ENCODE data around the gene RANBP3. TPM values are rescaled to one million over a fixed set of nuclear protein-coding genes. Genes with fewer than 3 reads are reported as not detected.

The RANBP3 gene
- total and polyA plus RNA-seq, 4 donors, result 33.6 to 67.7 (median 54.9) TPM

GRCh38 chr19:6021878-6022569, 44.1 kb upstream of the RANBP3 start:
- peak overlapping the region in 1 of 2 donors; percentile 42 for H3K9ac ChIP-seq (ENCODE audit: insufficient read depth in 1 of 2, low read length in 2 of 2)

GRCh38 chr19:6020972-6021805, 43.2 kb upstream of the RANBP3 start:
- ATAC-seq (ENCODE audit: insufficient read depth, low FRiP score) (no peak), DNase-seq (peak in 2 of 3 donors; percentile 11 to 17)
- TF ChIP-seq CTCF (IDR thresholded peaks at IDR 0.05; ENCODE audit: control extremely low read depth, extremely low read depth), result no peak
- no peak overlapping the region for H3K4me3 ChIP-seq
- H3K4me1 ChIP-seq (ENCODE audit: control insufficient read depth in 5 of 5, insufficient read depth in 5 of 5, low read length in 5 of 5), result peaks cover 0 to 29% (median 7%) of the 10 kb centered on the region in 5 donors
- no peak overlapping the region for H3K9ac ChIP-seq (ENCODE audit: insufficient read depth in 1 of 2, low read length in 2 of 2)
- H3K9me3 ChIP-seq (ENCODE audit: control insufficient read depth in 4 of 4, insufficient read depth in 3 of 4, low read length in 3 of 4), result no peaks in the 10 kb centered on the region
- whole genome bisulfite sequencing, 2 donors, result 85 to 91% methylated on average over 22 of the region's 22 CpGs
- no peak overlapping the region for H3K27ac ChIP-seq (ENCODE audit: low read depth in 1 of 2, low read length in 1 of 2)
- peaks cover 0 to 10% (median 3%) of the 10 kb centered on the region in 4 donors for H3K36me3 ChIP-seq (ENCODE audit: control insufficient read depth in 4 of 4, insufficient read depth in 4 of 4, low read length in 4 of 4)
- H3K27me3 ChIP-seq (ENCODE audit: control insufficient read depth in 3 of 3, insufficient read depth in 3 of 3, low read length in 2 of 3), result no peaks in the 10 kb centered on the region

More at GRCh38 chr19:6021878-6022569, 44.1 kb upstream of the RANBP3 start:
- DNase-seq, result peak; percentile 85 to 90 (median 89)
- Histone ChIP-seq H3K4me1 (ENCODE audit: control insufficient read depth in 5 of 5, insufficient read depth in 5 of 5, low read length in 5 of 5) (peaks cover 0 to 29% (median 7%) of the 10 kb centered on the region in 5 donors), H3K9me3 (ENCODE audit: control insufficient read depth in 4 of 4, insufficient read depth in 3 of 4, low read length in 3 of 4) (no peaks in the 10 kb centered on the region), H3K27me3 (ENCODE audit: control insufficient read depth in 3 of 3, insufficient read depth in 3 of 3, low read length in 2 of 3) (no peaks in the 10 kb centered on the region), H3K4me3 (no peak overlapping the region), H3K36me3 (ENCODE audit: control insufficient read depth in 4 of 4, insufficient read depth in 4 of 4, low read length in 4 of 4) (peaks cover 0 to 16% (median 4%) of the 10 kb centered on the region in 4 donors), H3K27ac (ENCODE audit: low read depth in 1 of 2, low read length in 1 of 2) (no peak overlapping the region)
- WGBS, 2 donors, result 56 to 59% methylated on average over 29 of the region's 29 CpGs
- peak; percentile 69 for TF ChIP-seq CTCF (IDR thresholded peaks at IDR 0.05; ENCODE audit: control extremely low read depth, extremely low read depth)
- ATAC-seq (ENCODE audit: insufficient read depth, low FRiP score), result no peak

- TF ChIP-seq CTCF (IDR thresholded peaks at IDR 0.05; ENCODE audit: control extremely low read depth, extremely low read depth), result no peak
- H3K9ac ChIP-seq (ENCODE audit: insufficient read depth in 1 of 2, low read length in 2 of 2), result no peak overlapping the region
- no peak overlapping the region for H3K27ac ChIP-seq (ENCODE audit: low read depth in 1 of 2, low read length in 1 of 2)
- peaks cover 0 to 29% (median 7%) of the 10 kb centered on the region in 5 donors for H3K4me1 ChIP-seq (ENCODE audit: control insufficient read depth in 5 of 5, insufficient read depth in 5 of 5, low read length in 5 of 5)
- no peaks in the 10 kb centered on the region for H3K9me3 ChIP-seq (ENCODE audit: control insufficient read depth in 4 of 4, insufficient read depth in 3 of 4, low read length in 3 of 4)
- H3K4me3 ChIP-seq, result no peak overlapping the region
- ATAC-seq (ENCODE audit: insufficient read depth, low FRiP score) (no peak), DNase-seq (peak; percentile 62 to 80 (median 78))
- H3K36me3 ChIP-seq (ENCODE audit: control insufficient read depth in 4 of 4, insufficient read depth in 4 of 4, low read length in 4 of 4), result peaks cover 0 to 10% (median 3%) of the 10 kb centered on the region in 4 donors
- WGBS, 2 donors, result 64 to 72% methylated on average over 20 of the region's 20 CpGs
- no peaks in the 10 kb centered on the region for H3K27me3 ChIP-seq (ENCODE audit: control insufficient read depth in 3 of 3, insufficient read depth in 3 of 3, low read length in 2 of 3)
These were observed 42.4 kb upstream of the RANBP3 start for GRCh38 chr19:6020166-6020882.

All from lung (tissue), 12 donors.